GM21526 (cell line): ENCODE data around the gene TTLL6.

Source experiments
- ATAC-seq: cut with Tn5 transposase; IDR thresholded peaks from one replicate; pipeline ENCODE4 v1.9.1; 2021; ENCODE audit warnings: moderate library complexity; ENCODE audit not compliant: unreplicated experiment, low FRiP score

Gene TTLL6

DNA sequence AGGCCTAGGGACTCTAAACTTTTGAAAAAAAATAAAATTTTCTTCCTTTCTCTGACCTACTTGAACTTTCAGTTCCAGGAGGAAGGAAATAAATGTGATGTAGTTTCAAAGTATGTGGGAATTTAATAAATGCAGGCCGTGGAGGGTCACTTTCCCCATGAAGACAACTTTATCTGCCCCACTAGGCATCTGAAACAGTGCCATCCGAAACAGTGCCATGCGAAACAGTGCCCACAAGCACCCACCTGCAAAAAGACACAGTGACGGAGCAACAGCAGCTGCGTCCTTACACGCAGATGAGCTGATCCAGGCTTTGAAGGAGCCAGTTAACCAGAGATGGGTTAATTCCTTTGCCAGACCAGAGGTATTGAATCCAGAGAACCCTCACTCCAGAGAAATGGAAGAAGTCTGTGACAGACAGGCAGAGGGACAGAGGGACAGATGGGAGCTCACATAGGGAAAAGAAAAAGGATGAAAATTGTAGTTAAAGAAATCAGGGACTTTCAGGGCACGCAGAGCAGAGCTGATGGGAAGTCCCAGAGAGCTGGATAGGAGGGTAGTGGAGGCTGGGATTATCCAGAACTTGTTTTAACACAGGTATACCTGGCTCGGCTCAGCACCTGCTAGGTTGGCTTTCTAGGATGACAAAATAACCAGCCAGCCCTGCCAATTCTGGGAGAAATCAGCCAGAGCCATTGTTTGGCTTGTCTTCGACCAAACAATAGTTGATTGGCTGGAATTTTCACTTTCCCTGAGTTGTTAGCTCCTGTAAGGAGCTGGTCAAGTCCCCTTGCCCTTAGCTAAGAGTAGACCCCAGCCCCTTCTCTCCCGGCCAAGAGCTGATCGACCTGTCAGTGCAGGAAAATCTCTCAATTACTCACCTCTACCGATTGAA is 71.4 kb downstream of the TTLL6 start:
- no peak for ATAC-seq

DNA sequence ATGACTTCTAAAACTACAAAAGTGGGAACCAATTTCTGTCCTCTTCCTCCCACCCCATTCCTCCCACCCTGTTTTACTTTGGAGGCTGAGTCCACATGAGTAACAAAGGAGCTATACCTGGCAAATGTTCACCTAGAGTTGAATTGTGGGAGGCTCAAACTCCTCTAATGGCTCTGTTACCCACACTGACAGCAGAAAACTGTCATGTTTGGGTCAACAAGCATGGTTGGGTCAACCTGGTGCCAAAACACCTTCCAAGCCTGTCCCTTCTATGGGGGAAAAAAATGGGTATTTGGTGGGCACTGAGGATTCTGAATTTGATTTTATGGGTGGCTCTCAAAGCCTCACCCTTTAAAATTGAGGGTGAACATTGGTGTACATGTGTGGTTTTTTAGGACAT is 76.5 kb downstream of the TTLL6 start:
- no peak for ATAC-seq

DNA sequence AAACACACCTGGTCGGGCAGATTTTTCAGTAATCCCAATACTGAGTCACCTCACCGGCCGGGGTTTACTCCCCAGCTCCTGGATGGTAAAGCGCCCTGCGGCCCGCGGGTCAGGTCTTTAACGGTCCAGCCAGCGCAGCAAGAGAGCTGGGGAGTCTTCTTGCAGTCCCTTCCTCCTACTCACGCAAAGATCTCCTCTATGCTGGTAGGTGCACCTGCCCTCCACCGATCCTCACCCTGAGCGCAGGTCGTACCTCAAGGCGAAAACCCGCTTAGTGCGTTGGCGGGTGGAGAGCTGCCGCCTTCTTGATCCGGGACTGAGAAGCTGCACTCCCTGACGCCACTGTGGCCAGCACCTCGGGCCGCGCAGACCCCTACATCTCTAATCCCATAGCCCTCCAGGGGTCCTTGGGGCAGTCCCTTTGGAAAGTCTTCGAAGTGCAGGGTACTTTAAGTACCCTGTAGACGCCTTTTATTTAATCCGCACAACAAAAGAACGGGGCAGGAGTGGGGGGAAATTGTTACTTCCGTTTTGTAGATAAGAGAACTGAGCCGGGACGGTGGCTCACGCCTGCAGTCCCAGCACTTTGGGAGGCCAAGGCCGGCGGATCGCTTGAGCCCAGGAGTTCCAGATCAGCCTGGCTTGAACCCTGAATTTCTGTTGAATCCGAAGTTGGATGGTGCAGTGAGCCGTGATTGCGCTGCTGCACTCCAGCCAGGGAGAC is 78.1 kb downstream of the TTLL6 start:
- no peak for ATAC-seq

DNA sequence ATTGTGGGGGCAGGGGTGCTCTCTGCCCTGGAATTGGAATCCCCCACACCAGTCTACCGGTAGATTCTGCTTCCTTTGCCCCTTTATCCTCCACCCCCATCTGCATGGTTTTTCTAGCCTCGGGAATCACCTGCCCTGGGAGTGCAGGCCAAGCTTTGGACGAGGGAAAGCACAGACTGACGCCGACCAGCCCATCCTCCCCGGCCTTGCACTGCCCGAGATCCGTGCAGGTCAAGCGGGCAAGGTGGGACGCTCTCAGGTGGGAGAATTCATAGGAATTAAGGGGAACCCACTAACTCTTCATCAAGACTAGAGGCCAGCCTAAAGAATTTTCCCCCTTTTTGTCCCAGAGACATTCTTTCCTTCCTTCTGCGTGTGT is 78.6 kb downstream of the TTLL6 start:
- no peak for ATAC-seq

DNA sequence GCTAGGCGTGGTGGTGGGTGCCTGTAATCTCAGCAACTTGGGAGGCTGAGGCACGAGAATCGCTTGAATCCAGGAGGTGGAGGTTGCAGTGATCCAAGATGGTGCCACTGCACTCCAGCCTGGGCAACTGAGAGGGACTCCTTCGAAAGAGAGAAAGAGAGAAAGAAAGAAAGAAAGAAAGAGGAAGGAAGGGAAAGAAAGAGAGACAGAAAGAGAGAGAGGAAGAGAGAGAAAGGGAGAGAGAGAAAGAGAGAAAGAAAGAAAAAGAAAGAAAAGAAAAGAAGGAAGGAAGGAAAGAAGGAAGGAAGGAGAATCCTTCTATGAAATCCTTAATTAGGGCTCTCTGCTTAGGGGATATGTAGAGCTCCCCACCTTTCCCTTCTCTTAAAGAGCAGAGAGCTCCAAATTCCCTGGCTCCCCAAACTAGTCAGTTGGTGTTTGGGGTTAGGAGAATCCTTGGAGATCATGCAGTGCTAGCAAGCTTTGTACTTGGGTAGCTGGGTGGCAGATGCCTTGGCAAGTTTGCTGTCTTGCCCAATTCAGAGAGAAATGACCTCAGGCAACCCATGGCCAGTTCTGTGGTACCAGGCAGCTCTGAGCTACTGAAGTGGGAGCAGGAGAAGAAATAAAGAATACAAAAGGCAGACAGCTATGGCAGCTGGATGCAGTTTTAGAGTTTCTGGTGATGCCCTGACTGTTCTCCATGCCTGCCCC is 79.5 kb downstream of the TTLL6 start:
- no peak for ATAC-seq

DNA sequence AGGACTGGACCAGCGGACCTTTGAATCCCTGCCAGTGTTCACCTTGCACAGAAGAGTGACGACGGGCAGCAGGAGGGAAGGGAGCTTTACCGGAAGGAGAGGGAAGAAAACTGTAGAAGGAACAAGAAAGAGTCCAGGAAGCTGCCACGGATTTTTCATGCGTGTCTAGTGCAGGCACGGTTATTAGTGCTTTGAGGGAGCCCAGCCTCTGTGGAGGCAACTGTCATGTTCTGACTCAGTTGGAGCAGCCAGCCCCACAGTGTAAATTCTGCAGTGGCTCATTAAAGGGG is 82.0 kb downstream of the TTLL6 start:
- ATAC-seq = no peak

DNA sequence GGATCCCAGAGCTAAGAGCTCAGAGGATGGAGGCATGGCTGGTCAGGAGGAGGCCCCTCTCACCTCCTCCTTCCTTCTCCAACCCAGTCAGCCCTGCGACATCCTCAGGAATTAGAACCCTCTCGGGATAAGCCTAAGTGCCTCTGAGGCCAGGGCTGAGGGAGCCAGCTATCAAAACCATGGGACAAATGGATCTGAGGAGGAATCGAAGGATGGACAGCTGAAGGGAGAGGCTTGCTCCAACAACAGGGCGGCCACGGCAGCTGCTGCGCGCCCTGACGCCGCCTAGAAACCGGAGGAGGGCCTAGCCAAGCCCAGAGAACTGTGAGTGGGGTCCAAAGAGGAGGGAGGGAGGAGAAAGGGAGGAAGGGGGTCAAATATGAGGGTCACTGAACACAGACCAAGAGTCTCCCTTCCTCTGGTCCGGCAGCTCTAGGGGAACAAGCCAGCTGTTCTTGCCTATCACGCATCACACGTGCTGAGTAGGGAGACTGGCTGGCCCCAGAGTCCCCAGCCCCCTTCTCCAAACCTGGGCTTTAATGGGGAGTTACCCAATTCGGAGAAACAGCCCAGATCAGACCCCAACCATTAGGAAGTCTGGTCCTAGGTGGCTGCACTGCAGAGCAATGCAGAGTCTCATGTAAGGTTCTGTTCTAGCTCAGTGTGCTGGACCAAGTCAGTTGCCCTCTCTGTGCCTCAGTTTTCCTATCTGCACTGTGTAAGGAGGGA is 82.5 kb downstream of the TTLL6 start:
- no peak for ATAC-seq

DNA sequence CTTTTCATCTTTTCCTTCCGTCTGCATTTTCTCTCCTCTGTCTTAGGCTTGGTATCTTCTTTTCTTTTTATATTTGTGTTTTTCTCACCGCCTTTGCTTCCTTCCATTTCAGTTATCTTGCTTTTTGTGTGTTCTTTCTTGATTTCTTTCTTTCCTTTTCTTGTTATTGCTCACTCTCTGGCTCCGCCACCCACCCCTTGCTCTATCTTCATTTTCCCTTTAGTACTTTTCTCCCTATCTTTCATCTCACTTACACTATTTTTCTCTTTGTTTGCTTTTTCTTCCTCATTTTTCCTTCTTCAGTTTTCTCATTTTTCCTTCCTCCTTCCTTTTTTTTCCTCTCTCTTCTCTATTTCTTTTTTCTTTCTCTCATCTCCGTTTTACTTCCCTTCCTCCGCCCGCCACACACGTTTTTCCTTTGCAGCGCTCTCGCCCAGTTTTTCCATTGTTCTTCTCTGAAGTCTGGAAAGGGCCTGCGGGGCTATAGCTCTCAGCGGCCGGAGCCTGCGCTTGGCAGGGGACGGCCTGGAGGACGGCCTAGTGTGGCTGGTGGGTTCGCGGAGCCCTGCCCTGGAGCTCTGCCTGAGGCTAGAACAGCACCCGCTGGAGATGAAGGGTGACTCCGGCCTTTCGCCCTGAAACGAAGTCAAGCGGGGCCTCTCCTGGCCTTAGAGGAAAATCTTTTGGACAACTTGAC is 83.2 kb downstream of the TTLL6 start:
- no peak for ATAC-seq

DNA sequence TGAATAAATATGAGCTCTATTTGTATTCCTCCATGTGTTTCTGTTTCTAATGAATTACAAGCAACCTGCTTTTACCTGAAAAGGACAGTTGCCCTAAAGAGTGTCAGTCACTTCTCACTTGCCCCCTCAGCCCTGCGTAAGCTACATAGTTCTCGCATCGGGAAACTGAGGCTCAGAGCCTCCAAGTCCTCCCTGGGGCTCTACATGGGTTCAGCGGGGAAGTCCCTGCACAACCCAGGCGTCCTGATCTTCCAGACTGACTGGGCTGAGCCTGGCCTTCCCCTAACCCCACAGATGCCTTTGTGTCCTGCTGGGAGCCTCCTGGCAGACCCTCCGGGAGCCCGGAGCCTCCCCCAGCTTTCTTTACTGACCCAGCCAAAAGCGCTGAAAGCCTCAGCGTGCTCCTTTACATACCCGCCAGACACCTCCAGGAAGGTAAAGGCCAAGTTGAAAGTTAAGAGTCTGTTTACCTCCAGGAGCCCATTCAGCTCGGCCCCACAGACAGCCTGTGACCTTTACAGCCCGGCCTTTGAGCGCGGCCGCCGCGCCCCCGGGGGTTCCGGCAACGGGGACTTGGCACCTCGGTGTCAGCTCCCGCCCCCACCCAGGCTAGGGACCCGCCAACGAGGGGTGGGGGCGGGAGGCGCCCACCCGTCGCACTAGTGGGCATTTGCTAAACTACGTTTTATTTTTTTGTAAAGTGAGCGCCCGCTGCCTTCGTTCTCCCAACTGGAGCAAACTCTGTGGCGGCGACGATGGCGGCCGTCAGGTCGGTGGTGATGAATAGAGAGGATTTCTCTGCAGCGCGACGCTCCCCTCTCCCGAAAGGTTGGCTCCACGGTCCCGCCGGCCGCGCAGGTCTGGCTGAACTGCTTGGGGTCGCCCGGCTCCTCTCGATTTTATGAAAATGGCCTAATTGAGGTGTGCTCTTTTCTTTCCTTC is 84.1 kb downstream of the TTLL6 start:
- ATAC-seq = no peak

DNA sequence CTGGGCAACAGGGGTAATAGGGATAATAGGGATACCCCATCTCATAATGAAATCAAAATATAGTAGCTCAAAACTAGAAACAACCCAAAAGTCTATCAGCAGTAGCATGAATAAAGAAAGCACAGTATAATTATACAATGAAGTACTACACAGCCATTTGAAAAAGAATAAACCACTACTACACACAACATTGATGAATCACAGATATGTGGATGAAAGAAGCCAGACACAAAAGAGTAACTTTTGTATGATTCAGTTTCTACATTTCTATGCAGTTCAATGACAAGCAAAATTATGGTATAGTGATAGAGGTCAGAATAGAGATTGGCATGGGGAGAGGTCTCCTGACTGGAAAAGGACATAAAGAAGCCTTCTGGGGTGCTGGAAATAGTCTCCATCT is 85.7 kb downstream of the TTLL6 start:
- no peak for ATAC-seq

DNA sequence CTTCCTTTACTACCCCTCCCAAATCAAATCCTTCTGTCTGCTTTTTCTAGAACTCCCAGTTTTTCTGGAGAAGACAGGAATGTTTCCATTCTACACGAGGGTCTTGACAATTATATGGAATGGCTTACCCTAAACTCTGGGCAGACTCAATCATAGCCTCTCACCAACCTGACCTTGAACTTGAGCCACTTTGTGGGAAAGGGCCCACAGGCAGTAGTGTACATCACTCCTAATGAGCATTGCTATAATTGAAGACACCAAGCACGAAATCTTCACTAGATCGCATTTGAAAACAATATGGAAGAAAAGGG is 86.8 kb downstream of the TTLL6 start:
- no peak for ATAC-seq

DNA sequence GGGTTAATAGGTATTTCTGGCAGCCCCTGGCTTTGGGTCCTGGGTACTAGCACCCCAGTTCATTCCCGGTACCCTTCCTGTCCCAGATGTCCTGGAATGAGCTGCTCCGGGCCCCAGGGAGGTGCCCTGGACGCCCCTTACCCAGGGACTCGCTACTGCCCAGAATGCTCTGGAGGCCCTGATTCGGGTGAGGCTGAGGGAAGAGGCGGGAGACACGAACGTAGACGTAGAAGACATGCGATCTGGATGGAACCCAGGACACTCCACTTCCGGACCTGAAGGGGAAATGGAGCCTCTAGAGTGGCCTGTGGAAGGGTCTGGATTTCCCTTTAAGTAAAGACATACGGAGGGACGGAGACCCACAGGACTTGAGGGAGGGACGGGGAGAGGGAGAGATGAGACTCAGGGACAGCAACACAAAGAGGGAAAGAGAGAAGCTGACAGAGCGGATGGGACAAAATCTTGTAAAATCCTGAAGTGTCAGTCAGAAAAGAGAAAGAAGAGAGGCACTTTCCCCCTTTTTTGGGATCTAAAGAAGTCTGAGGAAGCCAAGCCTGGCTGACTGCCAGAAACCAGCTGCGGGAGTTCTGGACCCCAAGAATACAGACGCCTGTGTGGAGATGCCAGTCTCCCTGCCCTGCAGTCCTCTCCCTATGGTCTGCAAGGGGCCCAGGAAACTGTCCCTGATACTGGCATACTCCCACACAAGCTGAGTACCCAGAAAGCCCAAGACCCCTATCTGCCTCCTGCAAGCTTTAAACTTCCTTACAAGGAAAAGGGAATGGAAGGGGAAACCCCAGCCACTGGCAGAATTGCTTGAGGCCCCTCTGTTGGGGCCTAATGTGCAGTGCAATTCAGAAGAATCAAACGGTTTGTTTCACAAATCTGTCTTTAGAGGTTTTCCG is 87.4 kb downstream of the TTLL6 start:
- ATAC-seq = no peak

DNA sequence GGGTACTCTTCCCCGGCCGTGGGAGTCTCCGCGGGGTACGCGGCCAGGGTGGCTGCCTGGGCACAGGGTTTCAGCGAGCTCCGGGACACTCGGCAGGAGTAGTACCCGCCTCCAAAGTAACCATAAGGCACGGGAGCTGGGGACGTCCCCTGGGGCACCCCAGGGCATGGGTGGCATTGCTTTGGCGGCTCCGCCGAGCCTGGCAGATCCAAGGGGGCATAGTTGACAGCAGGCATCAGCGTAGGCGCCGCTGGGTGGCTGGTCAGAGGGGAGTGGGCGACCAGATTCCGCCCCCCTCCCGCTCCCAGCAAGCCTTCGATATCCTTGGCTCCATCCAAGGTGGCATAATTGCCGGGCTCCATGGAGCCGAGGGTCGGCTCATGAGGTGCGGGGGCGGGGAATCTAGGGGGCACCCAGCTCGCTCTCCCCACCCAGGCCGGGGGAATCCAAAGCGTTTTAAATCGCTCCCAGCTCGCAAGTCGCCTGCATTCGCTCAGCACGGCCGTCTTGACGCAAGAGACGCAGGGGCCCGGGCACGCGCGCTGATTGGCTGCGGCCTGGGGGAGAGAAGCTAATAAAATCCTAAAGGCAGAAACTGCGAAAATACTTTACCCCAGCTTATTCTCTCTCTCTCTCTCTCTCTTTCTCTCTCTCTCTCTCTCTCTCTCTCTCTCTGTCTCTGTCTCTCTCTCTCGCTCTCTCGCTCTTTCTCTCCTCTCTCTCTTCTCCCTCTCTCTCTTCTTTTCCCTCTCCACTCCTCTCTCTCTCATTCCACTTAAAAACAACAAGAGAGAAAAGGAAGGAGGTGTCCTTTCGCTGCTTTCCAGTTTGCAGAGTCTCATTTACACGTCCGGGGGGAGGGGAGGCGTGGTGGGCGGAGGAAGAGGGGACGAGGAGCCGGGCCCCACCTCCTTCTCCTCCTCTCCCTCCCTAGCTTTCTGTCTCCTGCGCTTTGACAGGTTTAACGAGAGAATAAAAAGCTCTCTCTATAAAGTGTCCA is 88.5 kb downstream of the TTLL6 start, which contains the start of gene HOXB13:
Gene HOXB13 (minus strand): TSS at position 519 of the 1,000 bp plus-strand sequence. CDS start 157 bp downstream, at position 362.
- ATAC-seq = no peak

DNA sequence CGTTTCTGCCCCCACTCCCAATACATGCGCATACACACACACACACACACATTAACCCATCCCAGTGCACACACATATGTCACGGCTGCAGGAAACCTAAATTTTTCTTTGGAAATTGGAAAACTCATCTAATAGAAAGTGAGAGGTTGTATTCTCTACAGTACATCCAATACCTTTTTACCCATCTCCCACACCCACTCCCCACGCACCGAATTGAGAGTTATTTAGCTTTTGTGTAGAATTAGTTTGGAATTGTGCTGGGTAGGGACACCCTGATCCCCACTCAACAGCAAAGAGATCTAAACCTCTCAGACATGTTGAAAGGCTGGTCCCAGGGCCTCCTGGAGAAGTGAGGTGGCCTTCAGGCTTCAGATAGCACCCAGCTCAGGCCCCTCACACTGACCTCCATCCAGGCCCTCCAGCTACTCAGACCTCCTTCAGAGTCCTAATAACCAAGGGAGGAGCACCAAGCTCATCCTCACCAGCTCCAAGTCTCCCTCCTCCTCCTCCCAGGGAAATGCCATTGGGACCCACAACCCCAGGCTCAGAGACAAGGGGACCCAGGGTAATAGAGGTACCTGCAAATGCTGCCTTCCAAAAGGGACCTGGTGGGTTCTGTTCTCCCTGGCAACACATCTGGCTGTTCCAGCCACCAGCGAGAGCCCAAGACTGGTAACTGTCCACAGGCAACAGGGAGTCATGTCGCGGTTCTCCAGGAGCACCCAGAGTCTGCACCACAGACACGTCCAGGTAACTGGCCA is 89.4 kb downstream of the TTLL6 start:
- no peak for ATAC-seq

DNA sequence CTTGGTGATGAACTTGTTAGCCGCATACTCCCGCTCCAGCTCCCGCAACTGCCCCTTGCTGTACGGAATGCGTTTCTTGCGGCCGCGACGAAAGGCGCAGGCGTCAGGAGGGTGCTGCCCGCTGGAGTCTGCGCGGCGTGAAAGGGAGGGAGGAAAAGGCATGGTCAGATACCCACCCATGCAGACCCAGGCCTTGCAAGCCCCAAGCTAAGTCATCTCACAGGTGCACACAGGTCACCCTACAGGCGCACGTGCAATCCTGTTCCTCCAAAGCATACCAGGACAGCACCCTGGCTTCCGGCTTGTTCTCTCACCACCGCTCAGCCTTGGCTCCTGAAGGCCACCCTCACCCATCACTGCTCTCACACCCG is 90.1 kb downstream of the TTLL6 start:
- no peak for ATAC-seq

DNA sequence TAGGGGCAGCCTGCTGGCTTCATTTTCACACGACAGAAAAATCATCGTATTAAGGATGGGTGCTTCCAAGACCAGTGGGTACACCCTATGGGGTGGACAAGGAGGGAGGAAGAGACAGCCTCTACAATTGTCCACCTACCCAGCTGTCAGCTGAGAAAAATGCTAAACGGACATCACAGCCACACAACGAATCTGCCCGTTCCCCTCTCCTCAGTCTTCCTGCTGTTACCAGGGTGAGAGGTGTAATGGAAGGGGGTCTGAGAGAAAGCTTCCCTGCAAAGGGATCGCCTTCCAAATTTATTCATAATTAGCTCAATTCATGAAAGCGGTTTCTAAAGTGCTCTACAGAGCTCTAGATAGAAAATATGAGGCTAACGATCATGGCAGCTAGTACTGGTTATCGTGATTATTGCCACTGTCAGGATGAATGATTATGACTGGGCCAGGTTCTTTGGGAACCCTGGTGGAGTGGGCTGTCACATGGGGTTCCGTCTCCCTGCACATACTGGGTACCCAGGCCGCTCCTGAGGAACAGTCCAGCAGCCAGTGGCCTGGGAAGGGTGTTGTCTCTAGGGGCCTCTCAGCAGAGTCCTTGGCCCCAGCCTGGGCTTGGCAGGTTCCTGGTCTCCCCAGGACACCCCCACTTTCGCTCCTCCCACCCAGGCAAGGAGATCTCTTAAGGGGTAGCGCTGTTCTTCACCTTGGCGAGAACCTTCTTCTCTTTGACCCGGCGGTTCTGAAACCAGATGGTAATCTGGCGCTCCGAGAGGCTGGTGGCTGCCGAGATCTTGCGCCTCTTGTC is 90.7 kb downstream of the TTLL6 start:
- no peak for ATAC-seq
